Endometrial microvascular endothelial cells (primary cell): ENCODE data around the gene PFKL. TPM values are rescaled to one million over a fixed set of nuclear protein-coding genes. Genes with fewer than 3 reads are reported as not detected.
"Not testable (repeated sequence)": the region's sequence is repeated elsewhere in the genome, so short reads cannot be mapped to it uniquely, and the experiment has no call there.

ENCODE experiments used
- in situ Hi-C: cut with HindIII; loops from 2 replicates; pipeline ENCODE4 v1.10.0; 2017; ENCODE audit warnings: low sequenced_read_pairs, low pct_unique_long_range_greater_than_20kb; ENCODE audit errors: inconsistent ontology term
- total RNA-seq: library from RNA; depleted of rRNA; stranded (reverse); fragments of >200 nt; gene quantifications from one replicate; pipeline ENCODE4 v1.2.3, GENCODE V29; 2015; ENCODE audit errors: inconsistent ontology term

Gene PFKL
- total RNA-seq, 1 donor from 2014 or later: 154 TPM

DNA sequence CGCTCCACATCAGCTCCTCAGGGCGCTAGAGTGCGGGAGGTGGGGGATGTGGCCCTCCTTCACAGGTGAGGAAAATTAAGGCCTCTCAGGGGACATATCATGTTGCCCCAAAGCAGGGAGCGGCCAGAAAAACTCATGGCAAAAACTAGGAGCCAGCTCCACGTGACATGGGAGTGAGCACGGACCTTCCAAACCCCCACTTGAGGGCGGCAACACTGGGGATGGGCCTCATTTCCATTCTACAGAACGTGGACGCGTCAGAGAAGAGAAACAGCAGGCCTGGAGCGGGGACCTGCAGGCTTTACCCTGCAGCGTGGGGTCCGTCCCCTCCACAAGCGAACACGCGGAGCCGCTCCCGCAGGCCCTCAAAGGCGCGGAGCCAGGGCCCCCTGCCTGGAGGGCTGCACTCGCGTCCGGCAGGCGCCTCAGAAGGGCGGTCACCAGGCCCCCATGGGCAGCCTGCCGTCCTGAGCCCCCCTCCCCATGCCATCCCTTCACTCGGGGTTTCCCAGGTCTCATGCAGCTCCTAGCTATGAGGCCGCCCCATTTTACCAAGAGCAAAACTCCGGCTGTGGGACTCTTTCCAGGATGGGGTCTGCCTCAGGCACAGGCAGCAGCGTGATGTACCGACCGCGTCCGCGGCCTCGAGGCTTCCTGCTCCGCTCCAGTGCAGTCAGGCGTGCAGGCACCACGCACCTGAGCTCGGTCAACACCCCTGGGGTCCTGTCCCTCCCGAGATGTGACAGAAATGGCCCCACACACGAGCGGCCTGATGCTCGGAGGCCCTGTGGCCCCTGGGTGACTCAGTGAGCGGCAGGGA is 33.9 kb downstream of the PFKL start:
- in situ Hi-C loops: no loop called here

DNA sequence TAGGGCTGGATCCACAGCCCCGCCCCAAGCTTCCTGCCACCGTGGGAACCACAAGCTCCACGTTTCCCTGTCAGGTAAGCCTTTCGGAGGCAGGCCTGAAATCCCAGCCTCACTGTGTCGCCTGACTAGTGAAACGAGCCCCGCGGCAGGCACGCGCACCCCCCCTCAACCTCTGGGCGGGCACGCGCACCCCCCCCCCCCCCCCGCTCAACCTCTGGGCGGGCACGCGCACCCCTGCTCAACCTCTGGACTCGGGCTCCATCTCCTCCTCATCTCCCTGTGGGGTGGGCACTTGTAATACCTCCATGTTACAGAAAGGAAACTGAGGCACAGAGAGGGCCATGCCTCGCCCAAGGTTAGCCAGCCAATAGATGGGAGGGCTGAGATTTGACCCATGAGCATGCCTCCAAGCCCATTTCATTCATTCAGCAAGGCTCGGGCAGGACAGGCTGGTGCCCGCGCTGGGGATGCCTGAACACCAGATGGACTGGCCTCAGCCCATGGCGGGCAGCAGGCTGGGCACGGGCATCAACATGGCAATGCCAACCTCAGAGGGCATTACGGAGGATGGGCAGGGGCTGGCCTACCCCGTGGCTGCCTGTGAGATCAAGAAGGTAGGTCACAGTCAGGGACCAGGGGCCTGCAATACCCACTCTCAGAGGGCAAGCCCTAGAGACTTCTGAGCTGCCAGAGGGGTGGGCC is 34.6 kb downstream of the PFKL start:
- in situ Hi-C loops: no loop called here

DNA sequence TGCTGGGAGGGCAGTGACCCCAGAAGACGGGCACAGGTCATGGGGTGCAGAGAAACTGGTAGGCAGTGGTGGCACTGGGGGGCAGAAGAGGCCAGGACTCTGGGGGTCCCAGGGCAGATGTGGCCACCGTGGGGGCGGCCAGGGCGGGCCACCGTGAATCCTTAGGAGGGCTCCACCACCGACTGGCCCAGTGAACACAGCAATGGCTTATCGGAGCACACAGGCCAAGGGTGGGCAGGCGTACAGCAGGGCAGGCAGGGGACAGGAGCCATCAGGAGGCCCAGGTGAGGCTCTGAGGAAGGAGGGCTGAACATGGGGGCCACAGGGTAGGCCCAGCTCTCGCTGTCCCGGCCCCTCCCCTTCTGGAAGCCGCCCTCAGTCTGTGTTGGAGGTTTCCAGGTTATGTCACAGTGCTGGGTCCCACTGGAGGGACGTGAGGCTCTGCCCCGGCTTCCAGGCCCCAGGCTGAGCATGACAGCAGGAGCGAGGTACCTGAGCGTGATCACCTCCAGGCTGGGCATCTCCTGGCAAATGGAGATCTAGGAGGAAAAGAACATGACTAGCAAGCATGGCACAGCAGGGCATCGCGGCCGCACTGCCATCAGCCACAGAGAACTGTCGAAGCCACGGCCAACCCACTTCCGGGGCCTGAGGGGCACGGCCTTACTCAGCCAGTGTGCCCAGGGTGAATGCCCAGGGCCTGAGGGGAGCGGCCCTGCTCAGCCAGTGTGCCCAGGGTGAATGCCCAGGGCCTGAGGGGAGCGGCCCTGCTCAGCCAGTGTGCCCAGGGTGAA is 35.6 kb downstream of the PFKL start:
- in situ Hi-C loops: no loop called here

DNA sequence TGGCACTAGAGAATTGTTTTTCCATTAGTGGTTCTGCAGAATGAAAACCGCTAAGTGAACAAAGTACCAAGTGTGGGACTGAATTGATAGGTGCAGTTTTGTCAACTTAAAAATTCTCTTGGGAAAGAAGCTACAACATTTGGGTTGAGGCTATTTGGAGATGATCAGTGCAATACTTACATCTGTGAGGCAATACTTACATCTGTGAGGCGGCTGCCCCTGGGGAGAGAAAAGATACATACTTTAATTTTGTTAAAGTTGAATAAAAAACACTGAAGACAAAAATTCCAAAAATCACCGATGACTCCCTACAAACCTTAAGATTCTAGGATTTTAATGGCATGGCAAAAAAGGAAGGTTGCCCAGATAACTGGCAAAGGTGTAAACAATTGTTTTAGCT is 37.6 kb downstream of the PFKL start:
- in situ Hi-C loops: no loop called here

DNA sequence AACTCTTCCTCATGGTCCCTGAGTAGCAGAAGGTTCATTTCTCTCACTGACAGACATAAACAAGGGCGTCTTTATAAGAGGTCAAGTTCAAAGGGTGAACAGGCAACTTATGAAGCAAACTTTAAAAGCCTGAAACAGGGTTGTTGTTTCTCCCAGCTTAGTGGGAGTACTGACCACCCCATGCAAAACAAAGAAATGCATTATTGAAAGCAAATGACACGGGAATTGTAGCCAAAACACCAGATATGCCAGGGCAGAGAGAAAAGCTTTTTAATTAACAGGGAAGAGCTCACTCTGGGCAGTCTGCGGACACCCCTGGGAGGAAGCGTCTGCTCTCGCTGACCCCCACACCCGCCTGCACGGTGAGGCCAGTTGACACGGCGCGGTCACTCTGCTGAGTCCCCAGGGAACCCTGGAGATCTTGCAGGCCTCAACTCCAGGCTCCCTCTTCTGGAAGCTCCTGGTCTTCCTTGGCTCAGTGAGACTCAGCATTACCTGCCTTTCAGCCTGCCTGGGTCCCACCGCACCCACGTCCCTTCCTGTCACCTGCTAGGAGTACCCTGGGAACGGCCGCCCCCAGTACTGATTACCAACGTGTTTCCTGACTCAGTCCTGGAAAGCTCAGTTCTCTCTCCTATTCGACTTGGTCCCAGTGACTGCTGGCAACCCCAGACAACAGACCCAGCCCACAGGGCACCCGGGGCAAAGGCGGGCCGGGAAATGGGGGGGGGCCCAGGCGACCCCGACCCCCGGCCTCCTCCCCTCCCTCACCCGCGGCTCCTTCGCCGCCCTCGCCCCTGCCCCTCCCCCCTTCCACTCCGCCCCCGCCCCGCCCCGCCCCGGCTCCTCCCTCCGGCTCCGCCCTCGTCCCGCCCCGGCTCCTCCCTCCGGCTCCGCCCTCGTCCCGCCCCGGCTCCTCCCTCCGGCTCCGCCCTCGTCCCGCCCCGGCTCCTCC is 38.4 kb downstream of the PFKL start:
- in situ Hi-C loops: no loop called here

DNA sequence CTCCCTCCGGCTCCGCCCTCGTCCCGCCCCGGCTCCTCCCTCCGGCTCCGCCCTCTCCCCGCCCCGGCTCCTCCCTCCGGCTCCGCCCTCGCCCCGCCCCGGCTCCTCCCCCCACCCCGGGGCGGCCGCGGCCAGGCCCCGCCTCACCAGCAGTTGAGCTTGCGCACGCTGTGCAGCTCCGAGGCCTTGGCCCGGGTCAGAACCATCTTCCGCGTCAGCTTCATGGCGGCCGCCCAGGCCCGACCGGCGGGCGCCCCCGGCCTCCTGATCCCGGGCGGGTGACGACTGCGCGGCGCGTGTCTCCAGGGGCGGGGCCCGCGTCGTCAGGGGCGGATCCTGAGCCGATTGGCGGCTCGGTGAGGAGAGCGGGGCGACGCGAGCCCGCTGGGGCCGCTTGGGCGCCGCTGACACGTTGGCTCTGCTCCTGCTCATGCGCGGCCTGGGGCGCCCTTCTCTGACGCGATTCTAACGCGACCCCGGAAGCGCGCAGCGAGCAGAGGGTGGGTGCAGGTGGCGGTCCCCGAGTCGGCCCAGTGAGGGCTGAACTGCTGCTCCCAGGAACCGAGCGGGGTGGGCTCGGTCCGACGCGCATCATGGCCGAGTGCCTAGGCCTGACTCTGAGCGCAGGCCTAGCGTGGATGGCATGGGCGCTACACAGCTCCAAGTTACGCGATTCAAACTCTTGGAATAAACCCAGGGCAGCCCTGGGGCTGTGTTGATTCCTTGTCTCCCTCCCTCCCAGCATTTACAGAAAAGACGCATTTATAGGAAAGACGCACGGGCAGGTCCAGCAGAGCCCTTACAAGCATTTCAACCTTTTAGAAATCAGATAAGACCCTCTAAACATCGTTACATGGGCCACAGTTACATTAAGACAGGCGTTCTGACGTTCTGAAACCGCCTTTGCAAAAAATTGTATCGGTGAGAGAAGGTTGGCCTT is 39.4 kb downstream of the PFKL start, which contains the start of gene CFAP410:
CFAP410 (minus strand) TSS at position 420 of the 940 bp plus-strand sequence; CDS start at position 224, 196 bp downstream.
- in situ Hi-C loops: no loop called here

DNA sequence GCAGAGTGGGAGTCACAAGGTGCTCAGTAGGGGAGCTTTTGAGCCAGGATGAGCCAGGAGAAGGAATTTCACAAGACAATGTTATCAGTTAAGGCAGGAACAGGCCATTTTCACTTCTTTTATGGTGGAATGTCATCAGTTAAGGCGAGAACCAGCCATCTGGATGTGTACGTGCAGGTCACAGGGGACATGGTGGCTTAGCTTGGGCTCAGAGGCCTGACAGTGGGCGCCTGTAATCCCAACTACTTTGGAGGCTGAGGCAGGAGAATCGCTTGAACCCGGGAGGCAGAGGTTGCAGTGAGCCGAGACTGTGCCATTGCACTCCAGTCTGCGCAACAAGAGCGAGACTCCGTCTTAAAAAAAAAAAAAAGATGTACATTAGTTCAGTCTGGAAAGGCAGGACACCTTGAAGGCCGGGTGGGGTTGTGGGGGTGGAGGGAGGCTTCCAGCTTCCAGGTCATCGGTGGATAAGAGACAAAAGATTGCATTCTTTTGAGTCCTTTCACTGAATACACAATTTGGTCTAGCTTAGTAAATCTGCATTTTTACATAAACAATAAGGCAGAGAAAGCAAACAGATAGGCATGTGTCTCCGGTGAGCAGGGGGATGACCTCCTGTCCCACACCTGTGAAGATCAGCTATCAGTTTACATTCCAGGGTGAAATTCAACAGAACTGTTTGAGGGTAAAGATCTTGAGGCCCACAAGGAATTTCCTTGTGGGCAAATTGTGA is 42.0 kb downstream of the PFKL start:
- in situ Hi-C loops: not testable (repeated sequence)

DNA sequence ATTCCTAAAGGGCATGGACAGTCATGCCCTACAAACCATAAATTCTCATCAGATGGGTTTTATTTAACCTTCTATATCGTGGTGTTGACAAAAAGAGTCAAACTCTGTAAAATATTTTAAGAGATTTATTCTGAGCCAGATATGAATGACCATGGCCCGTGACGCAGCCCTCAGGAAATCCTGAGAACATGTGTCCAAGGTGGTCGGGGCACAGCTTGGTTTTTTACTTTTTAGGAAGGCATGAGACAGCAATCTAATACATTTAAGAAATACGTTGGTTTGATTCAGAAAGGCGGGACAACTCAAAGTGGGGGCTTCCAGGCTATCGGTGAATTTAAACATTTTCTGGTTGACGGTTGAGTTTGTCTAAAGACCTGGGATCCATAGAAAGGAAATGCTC is 43.1 kb downstream of the PFKL start:
- in situ Hi-C loops: not testable (repeated sequence)

DNA sequence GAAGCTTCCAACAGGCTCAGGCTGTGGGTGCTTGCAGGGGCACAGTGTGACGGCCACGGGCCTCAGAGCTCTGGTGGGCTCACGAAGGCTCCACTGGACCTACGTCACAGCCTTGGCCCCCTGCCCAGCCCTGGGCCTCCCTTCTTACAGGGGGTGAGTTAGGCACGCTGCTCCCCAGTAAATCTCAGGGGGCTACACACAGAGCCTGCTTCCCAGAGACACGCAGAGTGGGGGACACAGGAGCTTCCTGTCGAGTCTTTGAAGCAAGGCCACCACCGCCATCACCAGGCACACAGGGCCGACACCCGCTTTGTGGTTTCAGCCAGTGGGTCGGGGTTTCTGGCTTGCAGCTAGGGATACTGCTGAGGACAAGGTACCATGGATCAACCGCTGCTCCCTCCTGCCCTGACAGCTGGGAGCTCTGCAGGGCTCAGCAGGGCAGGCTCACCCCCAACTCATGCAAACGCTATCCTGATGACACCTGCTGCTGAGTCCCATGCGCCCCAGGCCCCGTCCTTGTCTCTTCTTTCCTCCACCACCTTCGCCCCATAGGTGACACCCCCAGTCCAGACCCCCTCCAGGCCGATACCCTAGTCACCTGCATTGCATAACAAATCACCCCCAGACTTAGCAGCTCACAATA is 44.8 kb downstream of the PFKL start:
- in situ Hi-C loops: no loop called here

DNA sequence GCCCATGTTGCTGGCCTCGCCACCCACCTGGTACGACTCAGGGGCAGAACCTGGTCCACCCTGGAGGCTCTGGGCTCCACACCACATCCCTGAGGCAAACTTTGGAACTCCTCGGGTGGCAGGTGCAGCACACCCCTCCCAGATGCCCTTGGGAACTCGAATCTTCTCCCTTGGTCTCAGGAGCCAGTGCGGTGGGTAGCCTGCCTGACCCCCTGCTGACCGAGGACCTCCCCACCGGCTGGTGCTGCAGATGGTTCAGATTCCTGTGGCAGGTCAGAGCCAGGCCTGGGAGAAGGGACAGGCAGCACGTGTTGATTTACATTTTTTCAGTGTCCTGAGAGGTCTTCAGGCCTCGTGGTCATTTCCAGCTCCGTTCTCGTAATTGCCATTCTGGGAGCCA is 45.6 kb downstream of the PFKL start:
- in situ Hi-C loops: no loop called here

DNA sequence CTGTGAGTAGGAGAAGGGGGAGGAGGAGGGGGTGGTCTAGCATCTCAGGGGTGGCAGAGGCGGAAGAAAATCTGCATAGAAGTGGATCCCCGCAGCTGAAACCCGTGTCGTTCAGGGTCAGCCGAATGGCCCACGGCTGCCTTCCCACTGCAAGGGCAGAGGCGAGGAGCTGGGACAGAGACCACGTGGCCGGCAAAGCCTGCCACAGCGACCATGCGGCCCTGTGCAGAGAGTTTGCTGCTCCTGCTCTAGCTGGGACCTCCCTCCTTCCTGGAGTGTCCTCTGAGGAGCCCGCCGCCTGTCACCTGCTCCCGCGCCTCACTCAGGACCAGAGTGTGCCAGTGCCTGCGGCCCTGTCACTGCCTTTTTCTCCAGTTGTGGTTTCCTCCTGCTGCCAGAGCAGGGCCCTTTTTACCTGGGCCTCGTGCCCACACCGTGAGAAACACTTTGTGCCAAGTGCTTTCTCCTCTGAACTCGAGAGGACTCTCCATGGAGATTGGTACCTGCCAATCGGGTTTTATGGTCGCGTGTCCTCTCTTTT is 48.1 kb downstream of the PFKL start:
- in situ Hi-C loops: no loop called here

DNA sequence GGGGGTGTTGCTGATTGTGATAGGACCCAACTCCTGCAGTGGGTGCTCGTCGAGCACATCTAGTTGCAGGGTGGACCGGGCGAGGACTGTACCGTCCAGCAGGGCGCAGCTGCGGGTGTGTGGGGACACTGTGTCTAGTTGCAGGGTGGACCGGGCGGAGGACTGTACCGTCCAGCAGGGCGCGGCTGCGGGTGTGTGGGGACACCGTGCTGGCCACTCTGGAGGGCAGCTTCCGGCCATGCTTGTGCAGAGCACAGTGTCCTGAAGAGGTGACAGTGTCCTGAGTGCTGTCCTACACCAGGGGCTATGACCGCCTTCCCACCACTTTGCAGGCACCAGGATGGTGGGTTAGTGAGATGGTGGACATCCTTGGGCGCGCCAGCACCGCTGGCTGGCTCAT is 49.0 kb downstream of the PFKL start:
- in situ Hi-C loops: no loop called here

DNA sequence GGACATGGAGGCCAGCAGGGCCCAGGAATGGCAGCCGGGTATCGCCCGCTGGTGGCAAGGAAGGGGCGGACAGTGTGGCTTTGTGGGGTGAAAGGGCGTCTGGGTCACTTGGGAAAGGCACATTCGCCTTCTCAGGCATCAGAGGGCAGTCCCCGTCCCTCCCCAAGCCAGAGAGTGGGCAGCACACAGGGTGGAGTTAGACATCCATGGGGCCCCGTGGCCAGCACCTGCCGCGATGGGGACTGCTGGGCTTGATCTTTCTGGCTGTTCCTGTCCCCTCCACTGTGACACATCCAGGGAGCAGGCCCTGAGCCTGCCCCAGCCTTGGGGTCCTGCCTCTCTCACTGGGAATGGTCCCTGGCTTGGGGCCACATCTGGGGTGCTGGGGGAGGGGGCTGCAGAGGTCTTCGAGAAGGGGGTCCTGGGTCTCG is 49.6 kb downstream of the PFKL start:
- in situ Hi-C loops: no loop called here

DNA sequence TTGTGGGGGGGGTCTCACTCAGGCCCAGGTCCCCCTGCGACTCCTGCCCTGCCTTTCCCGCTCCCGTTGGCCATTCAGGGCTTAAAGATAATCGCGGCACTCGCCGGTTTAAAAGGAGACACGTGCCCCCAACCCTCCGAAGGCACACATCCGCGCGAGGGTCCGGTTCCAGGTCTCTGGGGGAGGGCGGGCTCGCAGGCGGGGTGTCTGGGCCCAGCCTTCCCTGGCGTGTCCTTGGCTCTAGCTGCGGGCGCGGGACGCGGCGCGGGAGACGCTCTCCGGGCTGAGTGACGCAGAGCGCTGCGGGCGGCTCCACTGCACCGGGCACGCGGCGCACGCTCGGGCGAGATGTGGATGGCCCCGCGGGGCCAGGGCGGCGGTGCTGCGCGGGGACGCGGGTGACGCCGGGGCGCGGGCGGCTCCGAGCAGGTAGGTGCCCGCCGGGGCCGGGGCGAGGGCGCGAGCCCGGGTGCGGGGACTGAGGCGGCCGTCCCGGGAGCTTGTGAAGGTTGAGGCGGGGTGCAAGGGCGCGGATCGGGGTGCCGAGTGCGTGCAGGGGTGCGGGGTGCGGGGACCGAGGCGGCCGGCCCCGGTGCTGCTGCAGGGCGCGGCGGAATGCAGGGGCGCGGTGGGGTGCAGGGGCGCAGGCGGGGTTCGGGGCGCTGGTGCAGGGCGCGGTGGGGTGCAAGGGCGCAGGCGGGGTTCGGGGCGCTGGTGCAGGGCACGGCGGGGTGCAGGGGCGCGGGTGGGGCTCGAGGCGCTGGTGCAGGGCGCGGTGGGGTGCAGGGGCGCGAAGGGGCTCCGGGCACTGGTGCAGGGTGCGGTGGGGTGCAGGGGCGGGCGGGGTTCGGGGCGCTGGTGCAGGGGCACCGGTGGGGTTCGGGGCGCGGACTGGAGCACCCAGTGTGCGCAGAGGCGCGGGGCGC is 50.3 kb downstream of the PFKL start:
- in situ Hi-C loops: no loop called here
